OCI-LY3 (cell line): ENCODE measurements around the gene RUBCN.
A peak's percentile ranks its signal among the peaks of the same experiment; 100 is the strongest.
"Not testable (repeated sequence)": the region's sequence is repeated elsewhere in the genome, so short reads cannot be mapped to it uniquely, and the experiment has no call there.

Source experiments
- H2AFZ ChIP-seq: fragments of 200-600, 300-600 bp; shearing (Covaris generic); 2 replicates; pipeline ENCODE4 v1.6.0; 2014; ENCODE audit warnings: antibody characterized with exemption, low read depth, low read length
- H3K27ac ChIP-seq: fragments of 200-600, 300-600 bp; sonication (generic); 2 replicates; pipeline ENCODE4 v1.5.1; 2014; ENCODE audit warnings: mild to moderate bottlenecking, low read length, moderate library complexity, mixed read lengths
- H3K27me3 ChIP-seq: fragments of 200-600, 300-600 bp; sonication (generic); 2 replicates; pipeline ENCODE4 v1.6.1; 2014; ENCODE audit warnings: low read depth, low read length, mixed read lengths
- H3K36me3 ChIP-seq: fragments of 200-600, 300-600 bp; sonication (generic); replicated peaks from 2 replicates; pipeline ENCODE3; 2014; ENCODE audit warnings: low read depth, low read length, mixed read lengths
- H3K4me1 ChIP-seq: fragments of 300-600, 200-600 bp; sonication (generic); 2 replicates; pipeline ENCODE4 v1.6.1; 2014; ENCODE audit warnings: low read length, mixed read lengths
- H3K4me2 ChIP-seq: fragments of 200-600, 300-600 bp; sonication (generic); 2 replicates; pipeline ENCODE4 v1.6.1; 2014; ENCODE audit warnings: low read length, mixed read lengths
- H3K4me3 ChIP-seq: fragments of 300-600, 200-600 bp; sonication (generic); 2 replicates; pipeline ENCODE4 v1.5.1; 2014; ENCODE audit warnings: antibody characterized with exemption, mild to moderate bottlenecking, low read length, moderate library complexity
- H3K79me2 ChIP-seq: fragments of 300-600, 200-600 bp; shearing (Covaris generic); 2 replicates; pipeline ENCODE4 v1.6.1; 2014; ENCODE audit warnings: mild to moderate bottlenecking, low read length, mixed read lengths
- H3K9ac ChIP-seq: fragments of 300-600, 200-600 bp; shearing (Covaris generic); 2 replicates; pipeline ENCODE4 v1.6.0; 2014; ENCODE audit warnings: mild to moderate bottlenecking, low read length, moderate library complexity
- H3K9me3 ChIP-seq: fragments of 200-600, 300-600 bp; shearing (Covaris generic); 2 replicates; pipeline ENCODE4 v1.6.1; 2014; ENCODE audit warnings: low read length, mixed read lengths; ENCODE audit not compliant: insufficient read depth
- H4K20me1 ChIP-seq: fragments of 200-600, 300-600 bp; sonication (generic); 2 replicates; pipeline ENCODE4 v1.6.1; 2016; ENCODE audit warnings: low read length, mixed read lengths; ENCODE audit not compliant: insufficient read depth

The RUBCN gene

DNA sequence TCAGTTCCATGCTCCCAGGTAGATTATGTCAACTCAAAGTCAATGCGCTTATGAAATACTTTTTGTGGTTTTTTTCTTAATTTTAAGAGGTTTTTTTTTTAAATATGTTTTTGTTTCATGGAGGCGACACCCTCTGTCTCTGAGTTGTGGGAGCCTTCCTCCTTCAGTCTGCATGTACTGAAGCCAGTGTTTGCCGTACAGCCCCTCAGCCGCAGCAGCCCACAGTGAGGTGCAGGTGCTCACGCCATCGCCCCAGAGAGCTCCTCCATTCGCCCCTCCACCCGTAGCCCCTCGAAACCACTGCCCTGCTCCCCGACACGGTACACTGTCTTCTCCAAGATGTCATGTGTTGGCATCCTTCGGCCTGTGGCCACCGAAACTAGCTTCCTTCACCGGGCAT, 107.4 kb downstream of the RUBCN start:
- not testable (repeated sequence) for H3K4me1 ChIP-seq

DNA sequence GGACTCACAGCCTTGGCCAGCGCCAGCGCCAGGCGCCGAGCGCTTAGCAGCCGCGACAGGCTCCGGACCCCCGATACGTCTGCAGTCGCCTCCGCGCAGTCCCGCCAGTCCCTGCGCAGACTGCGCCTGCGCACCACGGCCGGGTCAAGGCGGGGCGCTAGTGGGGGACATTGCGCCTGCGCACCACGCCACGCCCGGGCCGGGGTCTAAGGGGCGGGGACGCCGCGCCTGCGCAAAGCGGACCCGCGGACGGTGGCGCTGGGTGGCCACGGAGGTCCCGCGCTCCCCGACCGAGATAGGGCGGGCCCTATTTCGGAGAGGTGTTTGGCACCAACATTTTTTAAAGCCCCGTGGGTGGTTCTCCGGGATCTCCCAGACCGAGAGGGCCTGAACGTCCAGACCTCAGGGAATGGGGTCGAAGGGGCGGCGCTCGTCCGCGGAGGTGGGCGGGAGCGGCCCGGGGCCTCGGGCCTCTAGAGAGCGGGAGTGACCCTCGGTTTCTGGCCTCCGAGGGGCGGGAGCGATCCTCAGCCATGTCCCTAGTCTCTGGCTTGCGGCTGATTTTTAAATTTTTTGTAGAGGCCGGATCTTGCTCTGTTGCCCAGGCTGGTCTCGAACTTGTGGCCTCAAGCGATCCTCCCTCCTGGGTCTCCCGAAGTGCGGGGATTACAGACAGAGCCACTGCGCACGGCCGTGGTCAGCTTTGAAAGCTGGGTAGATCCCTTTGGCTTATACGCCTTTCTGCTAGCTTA, 108.8 kb downstream of the RUBCN start:
- not testable (repeated sequence) for H2AFZ ChIP-seq, H3K27me3 ChIP-seq, H3K4me1 ChIP-seq, H3K27ac ChIP-seq, H3K79me2 ChIP-seq, H4K20me1 ChIP-seq, H3K36me3 ChIP-seq, H3K9me3 ChIP-seq
- Histone ChIP-seq H3K4me3 (peak overlapping the region; percentile 82), H3K9ac (peak overlapping the region; percentile 81), H3K4me2 (peak overlapping the region; percentile 42; the same call in 1 of the 2 replicates)

More for the DNA sequence above, 107.4 kb downstream of the RUBCN start:
- not testable (repeated sequence) for H2AFZ ChIP-seq, H3K4me3 ChIP-seq, H3K79me2 ChIP-seq, H4K20me1 ChIP-seq, H3K36me3 ChIP-seq, H3K27me3 ChIP-seq, H3K4me2 ChIP-seq, H3K27ac ChIP-seq, H3K9me3 ChIP-seq, H3K9ac ChIP-seq

GRCh38 chr3:197627158-197627771, 109.4 kb downstream of the RUBCN start:
- not testable (repeated sequence) for H4K20me1 ChIP-seq, H2AFZ ChIP-seq, H3K36me3 ChIP-seq, H3K9ac ChIP-seq, H3K27ac ChIP-seq, H3K4me2 ChIP-seq, H3K27me3 ChIP-seq, H3K9me3 ChIP-seq, H3K79me2 ChIP-seq, H3K4me1 ChIP-seq
- H3K4me3 ChIP-seq: peak overlapping the region; percentile 82

DNA sequence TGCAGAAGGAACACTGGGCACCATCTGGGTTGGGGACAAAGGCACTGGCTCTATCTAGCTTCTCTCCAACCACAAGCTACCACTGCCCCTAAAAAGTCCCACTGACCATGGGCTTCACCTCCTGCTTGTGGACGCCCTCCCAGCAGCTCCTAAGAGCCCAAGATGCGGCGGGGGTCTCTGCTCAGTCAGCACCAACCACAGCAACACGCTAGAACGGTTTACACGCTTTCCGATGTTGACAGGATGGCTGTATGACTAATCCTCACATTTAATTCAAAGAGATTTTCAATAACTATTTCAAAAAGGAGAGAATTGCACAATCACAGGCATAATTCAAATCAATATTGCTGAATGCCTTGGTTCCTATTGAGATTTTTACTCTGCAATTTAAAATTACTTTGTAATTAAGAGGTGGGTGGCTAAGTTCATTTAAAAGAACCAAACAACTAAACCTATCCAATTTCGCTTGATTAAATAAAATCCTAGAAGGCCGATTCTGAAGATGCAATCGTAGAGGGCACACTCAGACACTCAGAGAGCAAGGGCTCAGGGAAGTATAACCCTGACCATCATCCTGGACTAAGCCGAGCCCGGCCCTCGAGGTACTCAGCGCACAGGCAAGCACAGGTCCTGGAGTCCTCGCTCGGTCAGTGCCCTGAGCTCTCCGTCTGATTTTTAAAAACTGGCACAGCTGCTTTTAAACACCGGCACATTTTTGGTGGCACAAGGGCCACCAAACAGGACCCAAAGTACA, 110.1 kb downstream of the RUBCN start:
- peak overlapping the region; percentile 48 for H3K4me3 ChIP-seq
- not testable (repeated sequence) for H3K4me1 ChIP-seq, H3K4me2 ChIP-seq, H3K9ac ChIP-seq, H3K79me2 ChIP-seq, H4K20me1 ChIP-seq, H3K27me3 ChIP-seq, H3K36me3 ChIP-seq, H3K27ac ChIP-seq, H3K9me3 ChIP-seq, H2AFZ ChIP-seq

DNA sequence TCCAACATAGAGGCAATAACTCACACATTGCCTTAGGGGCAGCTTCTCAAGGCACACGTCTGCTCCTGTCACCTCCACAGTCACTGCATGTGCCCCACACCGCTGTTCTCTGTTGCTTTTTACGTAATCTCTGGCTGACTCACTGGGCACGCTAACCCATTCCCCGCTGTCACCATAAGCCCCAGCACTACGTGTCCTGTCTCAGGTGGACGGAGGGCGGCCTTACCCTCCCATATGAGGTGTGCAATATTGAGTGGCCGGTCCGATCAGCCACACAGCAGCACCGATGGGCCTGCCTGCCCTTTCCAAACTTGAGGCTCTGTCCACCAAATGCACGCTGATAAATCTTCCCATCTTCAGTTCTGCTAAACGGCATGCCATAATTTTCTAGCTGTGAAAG, 115.2 kb downstream of the RUBCN start:
- not testable (repeated sequence) for H4K20me1 ChIP-seq, H3K9me3 ChIP-seq, H3K4me2 ChIP-seq, H3K9ac ChIP-seq, H3K4me3 ChIP-seq, H2AFZ ChIP-seq, H3K79me2 ChIP-seq, H3K4me1 ChIP-seq, H3K27ac ChIP-seq, H3K27me3 ChIP-seq
- H3K36me3 ChIP-seq: peaks cover 12% of the 10 kb centered on the region
